Measurements from ENCODE around the gene TPSG1.
"Not testable (repeated sequence)": the region's sequence is repeated elsewhere in the genome, so short reads cannot be mapped to it uniquely, and the experiment has no call there.

TPSG1 gene

GRCh38 chr16:1200014-1200627 is 24.9 kb downstream of the TPSG1 start:
- H3K4me3 ChIP-seq (ENCODE audit: low read depth, low read length): no peak overlapping the region
- no peak for DNase-seq (ENCODE audit: low read depth)
- TF ChIP-seq, protein P1, sequence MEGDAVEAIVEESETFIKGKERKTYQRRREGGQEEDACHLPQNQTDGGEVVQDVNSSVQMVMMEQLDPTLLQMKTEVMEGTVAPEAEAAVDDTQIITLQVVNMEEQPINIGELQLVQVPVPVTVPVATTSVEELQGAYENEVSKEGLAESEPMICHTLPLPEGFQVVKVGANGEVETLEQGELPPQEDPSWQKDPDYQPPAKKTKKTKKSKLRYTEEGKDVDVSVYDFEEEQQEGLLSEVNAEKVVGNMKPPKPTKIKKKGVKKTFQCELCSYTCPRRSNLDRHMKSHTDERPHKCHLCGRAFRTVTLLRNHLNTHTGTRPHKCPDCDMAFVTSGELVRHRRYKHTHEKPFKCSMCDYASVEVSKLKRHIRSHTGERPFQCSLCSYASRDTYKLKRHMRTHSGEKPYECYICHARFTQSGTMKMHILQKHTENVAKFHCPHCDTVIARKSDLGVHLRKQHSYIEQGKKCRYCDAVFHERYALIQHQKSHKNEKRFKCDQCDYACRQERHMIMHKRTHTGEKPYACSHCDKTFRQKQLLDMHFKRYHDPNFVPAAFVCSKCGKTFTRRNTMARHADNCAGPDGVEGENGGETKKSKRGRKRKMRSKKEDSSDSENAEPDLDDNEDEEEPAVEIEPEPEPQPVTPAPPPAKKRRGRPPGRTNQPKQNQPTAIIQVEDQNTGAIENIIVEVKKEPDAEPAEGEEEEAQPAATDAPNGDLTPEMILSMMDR (IDR thresholded peaks at IDR 0.05; ENCODE audit: low read depth, low read length, missing control alignments): no peak

- no peak for DNase-seq (ENCODE audit: low read depth)
- TF ChIP-seq, protein P1 (IDR thresholded peaks at IDR 0.05; ENCODE audit: low read depth, low read length, missing control alignments): no peak
- no peak overlapping the region for H3K4me3 ChIP-seq (ENCODE audit: low read depth, low read length)
These were observed 25.6 kb downstream of the TPSG1 start for GRCh38 chr16:1199347-1200013.

GRCh38 chr16:1198671-1199346 is 26.3 kb downstream of the TPSG1 start:
- H3K4me3 ChIP-seq (ENCODE audit: low read depth, low read length); DNase-seq (ENCODE audit: low read depth): not testable (repeated sequence)

GRCh38 chr16:1198194-1198593 is 26.9 kb downstream of the TPSG1 start:
- H3K4me3 ChIP-seq (ENCODE audit: low read depth, low read length): no peak overlapping the region
- DNase-seq (ENCODE audit: low read depth): no peak
- TF ChIP-seq, protein P1 (IDR thresholded peaks at IDR 0.05; ENCODE audit: low read depth, low read length, missing control alignments): no peak

GRCh38 chr16:1197237-1197866 is 27.7 kb downstream of the TPSG1 start:
- TF ChIP-seq, protein P1 (IDR thresholded peaks at IDR 0.05; ENCODE audit: low read depth, low read length, missing control alignments): no peak
- no peak overlapping the region for H3K4me3 ChIP-seq (ENCODE audit: low read depth, low read length)
- no peak for DNase-seq (ENCODE audit: low read depth)

GRCh38 chr16:1196494-1196893 is 28.6 kb downstream of the TPSG1 start:
- H3K4me3 ChIP-seq (ENCODE audit: low read depth, low read length): no peak overlapping the region
- DNase-seq (ENCODE audit: low read depth): no peak
- TF ChIP-seq, protein P1 (IDR thresholded peaks at IDR 0.05; ENCODE audit: low read depth, low read length, missing control alignments): no peak

DNA sequence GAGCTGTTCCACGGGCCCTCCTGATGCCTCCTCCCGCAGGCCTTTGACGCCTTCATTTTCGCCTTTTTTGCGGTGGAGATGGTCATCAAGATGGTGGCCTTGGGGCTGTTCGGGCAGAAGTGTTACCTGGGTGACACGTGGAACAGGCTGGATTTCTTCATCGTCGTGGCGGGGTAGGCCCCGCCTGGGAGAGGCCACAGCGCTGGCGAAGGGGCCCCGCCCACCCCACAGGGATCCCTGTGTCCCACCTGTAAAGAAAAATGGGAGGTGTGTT is 29.7 kb downstream of the TPSG1 start:
- TF ChIP-seq, protein P1 (IDR thresholded peaks at IDR 0.05; ENCODE audit: low read depth, low read length, missing control alignments): no peak
- H3K4me3 ChIP-seq (ENCODE audit: low read depth, low read length): no peak overlapping the region
- no peak for DNase-seq (ENCODE audit: low read depth)
